Fibroblast of lung (primary cell): ENCODE results near the gene CFD.

Experiments
- EZH2 ChIP-seq: IDR thresholded peaks from 2 replicates; pipeline ENCODE4 v1.5.1; 2012; ENCODE audit warnings: low read length, control low read depth, mild to moderate bottlenecking; ENCODE audit errors: missing control alignments
- TF ChIP-seq, protein P1 (sequence below), 2 donors: IDR thresholded peaks in 1 of 2; conservative IDR thresholded peaks in 1 of 2; 1 replicate in 1 of 2; 2 replicates in 1 of 2; pipeline ENCODE4 v1.5.1; 2011 to 2012; ENCODE audit warnings: low read length in 2 of 2, control low read depth in 1 of 2, inconsistent platforms in 1 of 2, low read depth in 1 of 2, mild to moderate bottlenecking in 1 of 2

DNA sequence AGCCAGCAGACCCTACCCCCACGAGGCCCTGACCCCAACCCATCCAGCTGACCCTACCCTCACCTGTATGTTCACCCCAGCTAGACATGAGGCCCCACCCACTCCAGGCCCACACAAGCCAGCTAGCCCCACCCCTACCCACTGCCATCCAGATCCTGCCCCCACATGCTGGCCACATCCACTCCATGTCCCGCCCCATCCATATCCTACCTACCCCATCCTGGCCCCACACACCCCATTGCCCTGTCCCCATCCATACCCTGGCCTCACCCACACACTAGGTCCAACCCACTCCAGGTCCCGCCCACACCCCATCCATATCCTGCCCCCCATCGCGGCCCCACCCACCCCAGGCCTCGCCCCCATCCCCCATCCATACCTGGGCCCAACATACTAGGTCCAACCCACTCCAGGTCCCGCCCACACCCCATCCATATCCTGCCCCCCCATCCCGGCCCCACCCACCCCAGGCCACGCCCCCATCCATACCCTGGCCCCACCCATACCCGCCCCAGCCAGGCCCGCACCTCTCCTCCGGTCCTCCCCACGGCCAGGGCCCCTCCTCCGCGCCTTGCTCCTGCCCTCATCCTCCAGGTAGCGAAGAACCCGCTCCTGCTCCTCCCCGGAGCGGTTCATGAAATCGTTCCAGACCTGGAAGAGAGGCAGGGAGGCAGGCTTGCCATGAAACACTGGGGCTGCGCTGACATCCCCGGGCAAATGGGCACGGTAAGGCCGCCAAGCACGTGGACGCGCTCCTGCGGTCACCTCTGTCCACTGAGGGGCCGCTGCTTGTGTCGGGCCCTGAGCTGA, 41.0 kb downstream of the CFD start:
- no peak for TF ChIP-seq EZH2
- TF ChIP-seq, protein P1, sequence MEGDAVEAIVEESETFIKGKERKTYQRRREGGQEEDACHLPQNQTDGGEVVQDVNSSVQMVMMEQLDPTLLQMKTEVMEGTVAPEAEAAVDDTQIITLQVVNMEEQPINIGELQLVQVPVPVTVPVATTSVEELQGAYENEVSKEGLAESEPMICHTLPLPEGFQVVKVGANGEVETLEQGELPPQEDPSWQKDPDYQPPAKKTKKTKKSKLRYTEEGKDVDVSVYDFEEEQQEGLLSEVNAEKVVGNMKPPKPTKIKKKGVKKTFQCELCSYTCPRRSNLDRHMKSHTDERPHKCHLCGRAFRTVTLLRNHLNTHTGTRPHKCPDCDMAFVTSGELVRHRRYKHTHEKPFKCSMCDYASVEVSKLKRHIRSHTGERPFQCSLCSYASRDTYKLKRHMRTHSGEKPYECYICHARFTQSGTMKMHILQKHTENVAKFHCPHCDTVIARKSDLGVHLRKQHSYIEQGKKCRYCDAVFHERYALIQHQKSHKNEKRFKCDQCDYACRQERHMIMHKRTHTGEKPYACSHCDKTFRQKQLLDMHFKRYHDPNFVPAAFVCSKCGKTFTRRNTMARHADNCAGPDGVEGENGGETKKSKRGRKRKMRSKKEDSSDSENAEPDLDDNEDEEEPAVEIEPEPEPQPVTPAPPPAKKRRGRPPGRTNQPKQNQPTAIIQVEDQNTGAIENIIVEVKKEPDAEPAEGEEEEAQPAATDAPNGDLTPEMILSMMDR (conservative IDR thresholded peaks at IDR 0.05 in 1 of 2, IDR thresholded peaks at IDR 0.05 in 1 of 2; ENCODE audit: low read depth in 1 of 2, low read length in 2 of 2) = no peak
